HG02840 (cell line): ENCODE data around the gene GFOD1.
"Not testable (repeated sequence)": the region's sequence is repeated elsewhere in the genome, so short reads cannot be mapped to it uniquely, and the experiment has no call there.

Experiments
- ATAC-seq: cut with Tn5 transposase; IDR thresholded peaks from one replicate; pipeline ENCODE4 v1.9.1; 2021; ENCODE audit warnings: mild to moderate bottlenecking, moderate library complexity, moderate number of reproducible peaks; ENCODE audit not compliant: unreplicated experiment, low FRiP score

Gene GFOD1

DNA sequence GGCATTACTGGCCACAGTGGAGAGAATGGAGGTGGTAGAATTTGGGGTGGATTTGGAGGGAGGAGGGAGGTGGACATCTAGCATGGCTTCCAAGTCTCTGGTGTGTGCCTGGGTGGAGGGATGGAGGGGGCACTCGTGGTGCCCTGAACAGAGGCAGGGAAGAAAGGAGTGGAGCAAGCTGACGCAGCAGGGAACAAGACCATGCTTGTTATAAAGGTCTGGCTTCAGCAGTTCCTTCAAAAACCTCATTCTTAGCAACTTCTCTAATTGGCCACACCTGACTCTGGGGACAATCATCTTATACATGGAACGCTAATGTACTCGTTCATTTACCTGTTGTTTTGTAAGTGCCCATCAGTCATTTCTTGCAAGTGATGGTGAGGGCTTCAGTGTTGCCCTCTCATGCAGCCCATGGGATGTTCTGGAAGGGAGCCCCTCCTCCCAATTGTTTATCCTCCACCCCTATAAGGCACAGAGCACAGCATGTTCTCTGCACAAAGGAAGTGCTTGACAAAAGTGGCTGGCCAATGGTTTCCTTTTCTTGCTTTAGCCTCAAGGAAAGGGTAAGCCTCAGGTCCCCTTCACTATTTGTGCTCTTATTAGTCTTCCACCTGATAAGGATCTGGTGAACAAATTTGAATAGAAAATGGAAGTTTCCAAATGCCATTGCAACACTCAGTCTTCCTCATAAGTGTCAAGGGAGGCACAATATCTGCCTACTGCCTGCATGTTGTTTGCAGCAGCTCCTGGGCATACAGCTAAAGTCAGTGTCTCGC, 39.3 kb downstream of the GFOD1 start:
- ATAC-seq: no peak

DNA sequence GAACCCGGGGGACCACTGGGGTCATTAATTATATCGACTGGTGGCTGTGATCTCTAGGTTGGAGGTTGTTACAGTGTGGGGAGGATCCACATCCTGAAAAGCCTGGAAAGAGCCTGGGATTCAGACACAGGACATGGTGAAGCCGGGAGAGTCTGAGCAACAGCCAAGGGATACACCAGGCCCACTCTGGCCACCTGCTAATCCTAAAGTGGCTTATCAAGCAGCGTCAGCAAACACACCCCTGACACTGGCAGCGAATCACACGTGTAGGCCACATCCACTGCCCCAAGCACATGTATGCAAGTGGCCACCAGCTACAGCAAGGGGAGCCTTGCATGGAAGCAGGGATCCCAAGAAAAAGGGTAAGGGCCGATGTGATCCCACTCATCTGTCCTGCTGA, 41.0 kb downstream of the GFOD1 start:
- no peak for ATAC-seq

GRCh38 chr6:13445744-13446115, 41.7 kb downstream of the GFOD1 start:
- no peak for ATAC-seq

- no peak for ATAC-seq
These were observed 42.2 kb downstream of the GFOD1 start for GRCh38 chr6:13445005-13445743.

- ATAC-seq: no peak
These were observed 42.8 kb downstream of the GFOD1 start for GRCh38 chr6:13444604-13445003.

DNA sequence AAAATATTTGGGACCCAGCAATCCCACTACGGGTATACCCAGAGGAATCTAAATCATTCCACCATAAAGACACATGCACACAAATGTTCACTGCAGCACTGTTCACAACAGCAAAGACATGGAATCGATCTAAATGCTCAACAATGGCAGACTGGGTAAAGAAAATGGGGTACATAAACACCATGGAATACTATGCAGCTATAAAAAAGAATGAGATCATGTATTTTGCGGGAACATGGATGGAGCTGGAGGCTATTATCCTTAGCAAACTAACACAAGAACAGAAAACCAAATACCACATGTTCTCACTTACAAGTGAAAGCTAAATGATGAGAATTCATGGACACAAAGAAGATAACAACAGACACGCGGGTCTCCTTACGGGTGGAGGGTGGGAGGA, 43.4 kb downstream of the GFOD1 start:
- ATAC-seq: not testable (repeated sequence)

GRCh38 chr6:13441778-13442177, 45.6 kb downstream of the GFOD1 start:
- ATAC-seq: no peak

GRCh38 chr6:13439644-13440043, 47.8 kb downstream of the GFOD1 start:
- no peak for ATAC-seq

DNA sequence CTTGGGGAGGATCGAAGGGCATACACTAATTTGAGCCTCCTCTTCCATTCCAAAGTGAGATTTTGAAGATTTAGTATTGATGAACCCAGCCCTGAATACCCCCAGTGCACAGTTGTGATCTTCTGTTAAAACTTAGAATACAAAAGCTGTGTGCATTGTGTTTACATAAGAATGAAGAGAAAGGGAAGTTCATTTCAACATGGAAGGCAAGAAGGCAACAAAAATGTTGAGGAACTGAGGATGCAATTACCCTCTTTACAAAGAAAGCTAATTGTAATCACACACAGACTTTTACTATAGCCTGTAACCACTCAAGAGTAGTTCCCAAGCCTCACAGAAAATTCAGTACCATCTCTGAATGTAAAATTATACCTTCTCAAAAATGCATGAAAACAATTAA, 49.3 kb downstream of the GFOD1 start:
- no peak for ATAC-seq

DNA sequence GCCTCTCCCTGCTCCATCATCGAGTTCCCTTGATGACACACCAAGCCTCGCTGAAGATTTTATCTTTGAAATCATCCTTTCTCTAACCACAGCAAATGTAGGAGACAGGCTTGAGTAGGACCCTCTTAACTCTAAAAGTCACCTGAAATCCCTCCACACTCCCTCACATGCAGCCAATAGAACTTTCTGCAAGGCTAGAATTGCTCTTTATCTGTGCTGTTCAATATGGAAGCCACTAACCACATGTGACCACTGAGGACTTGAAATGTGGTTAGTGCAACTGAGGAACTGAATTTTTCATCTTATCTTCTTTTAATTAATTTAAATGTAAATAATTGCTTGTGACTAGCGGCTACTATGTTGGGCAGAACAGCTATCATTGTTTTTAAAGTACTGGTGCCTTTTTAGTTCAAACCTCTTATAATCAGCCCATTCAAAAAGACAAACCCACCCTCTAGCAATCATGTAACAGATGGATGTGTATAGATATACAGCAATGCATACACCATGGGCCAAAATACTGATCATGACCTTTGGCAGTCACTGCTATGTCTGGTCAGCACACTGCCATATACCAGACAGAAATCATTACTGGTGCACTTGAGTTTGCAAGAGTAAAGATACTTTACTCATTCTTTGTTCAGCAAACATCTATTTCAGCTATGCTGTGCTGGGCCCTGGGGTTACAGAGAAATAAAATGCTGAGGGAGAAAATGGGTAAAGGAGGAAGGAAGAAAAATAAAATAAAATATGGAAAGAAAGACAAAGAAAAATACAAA, 50.0 kb downstream of the GFOD1 start:
- ATAC-seq: no peak

DNA sequence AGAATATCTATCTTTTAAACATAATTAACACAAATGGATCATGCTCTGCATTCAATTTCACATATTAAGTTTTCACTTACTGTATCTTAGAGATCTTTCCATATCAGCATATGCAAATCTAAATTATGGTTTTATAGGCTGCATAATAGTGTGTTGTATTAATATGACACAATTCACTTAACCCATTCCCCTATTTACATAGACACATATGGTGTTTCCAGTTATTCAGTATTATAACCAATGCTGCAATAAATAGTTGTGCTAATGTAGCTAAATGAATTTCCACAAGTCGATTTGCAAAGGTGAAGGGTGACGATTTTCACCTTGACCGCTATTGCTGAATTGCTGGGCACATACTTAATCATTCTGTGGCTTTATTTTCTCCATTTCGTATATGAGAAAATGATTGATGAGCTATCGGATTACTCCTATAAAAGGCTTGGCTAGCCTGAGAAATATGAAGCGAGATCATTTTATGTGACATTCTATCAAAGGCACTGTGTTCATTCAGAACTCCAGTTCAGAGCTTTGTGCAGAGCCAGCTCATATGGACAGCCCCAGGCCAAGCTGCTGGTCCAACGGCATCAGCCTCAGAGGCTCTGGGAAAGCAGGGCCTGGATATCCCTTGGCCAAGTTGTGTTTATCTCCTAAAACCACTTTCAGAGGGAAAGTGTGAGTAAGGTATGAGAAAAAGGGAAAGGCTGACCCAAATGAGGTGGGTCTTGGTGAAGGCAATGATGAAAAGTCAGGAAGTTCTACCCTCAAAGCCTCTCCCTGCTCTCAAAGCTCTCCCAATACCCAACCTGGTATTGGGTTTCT, 50.8 kb downstream of the GFOD1 start:
- no peak for ATAC-seq

DNA sequence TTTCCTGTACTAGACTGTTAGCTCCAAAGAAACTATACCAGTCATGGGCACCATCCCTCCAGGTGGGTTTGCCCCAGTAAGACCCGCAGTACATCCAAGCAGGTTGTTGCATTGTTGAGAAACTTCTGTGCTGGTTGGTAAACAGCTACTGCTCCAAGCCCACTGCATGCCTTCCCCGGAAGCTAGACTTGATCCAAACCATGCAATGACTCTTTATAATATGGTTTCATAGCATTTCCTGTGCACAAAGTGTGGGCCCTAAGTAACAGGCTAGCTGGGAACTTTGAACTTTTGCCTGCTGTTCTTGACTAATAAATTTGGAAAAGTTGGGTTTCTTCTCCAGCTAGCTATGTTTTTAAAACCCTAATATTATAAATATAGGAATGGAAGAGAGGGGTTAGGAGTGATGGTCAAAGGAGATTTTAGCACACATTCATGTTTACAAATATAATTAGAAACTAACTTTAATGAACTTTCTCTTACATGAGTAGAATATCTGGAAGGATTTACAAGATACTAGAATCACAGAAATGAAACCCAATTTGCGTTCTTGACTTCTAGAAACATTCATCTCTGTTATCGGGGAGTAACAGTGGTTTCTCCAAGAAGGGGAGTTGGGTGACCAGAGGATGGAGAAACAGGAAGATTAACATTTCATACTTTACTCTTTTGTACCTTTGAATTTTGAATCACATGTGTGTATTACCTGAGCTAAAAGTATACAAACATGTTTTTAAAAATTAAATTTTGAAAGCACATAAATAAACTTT, 51.7 kb downstream of the GFOD1 start:
- ATAC-seq: no peak

GRCh38 chr6:13434777-13435176, 52.6 kb downstream of the GFOD1 start:
- no peak for ATAC-seq

DNA sequence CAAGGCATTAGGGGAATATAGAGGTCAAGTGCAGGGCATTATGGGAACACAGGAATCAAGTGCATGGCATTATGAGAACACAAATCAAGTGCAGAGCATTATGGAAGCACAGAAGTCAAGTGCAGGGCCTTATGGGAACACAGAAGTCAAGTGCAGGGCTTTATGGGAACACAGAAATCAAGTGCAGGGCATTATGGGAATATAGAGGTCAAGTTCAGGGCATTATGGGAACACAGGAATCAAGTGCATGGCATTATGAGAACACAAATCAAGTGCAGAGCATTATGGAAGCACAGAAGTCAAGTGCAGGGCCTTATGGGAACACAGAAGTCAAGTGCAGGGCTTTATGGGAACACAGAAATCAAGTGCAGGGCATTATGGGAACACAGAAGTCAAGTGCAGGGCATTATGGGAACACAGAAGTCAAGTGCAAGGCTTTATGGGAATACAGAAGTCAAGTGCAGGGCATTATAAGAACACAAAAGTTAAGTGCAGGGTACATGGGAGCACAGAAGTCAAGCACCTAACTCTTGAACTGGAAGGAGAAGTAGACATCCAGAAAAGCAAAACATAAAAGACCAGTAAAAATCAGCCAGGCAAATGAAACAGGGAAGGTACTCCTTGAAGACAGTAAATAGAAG, 53.1 kb downstream of the GFOD1 start:
- ATAC-seq: not testable (repeated sequence)

DNA sequence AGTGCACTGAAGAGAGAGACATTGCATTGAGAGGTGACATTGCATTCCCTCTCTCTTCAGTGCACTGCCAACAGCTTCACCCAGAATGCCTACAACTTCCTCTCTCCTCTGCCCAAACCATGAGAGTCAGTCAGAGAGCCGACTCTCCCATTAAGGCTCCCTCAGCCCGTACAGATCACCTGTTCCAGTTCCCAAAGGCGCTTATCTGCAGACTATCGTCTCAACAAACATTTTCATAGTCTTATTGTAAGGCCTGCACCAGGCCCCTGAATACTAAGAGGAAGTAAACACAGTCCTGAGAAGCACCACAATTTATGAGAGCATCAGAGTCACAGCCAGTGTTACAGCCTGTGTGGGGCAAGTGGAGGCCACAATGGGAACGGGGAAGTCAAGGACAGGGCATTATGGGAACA, 53.7 kb downstream of the GFOD1 start:
- no peak for ATAC-seq

DNA sequence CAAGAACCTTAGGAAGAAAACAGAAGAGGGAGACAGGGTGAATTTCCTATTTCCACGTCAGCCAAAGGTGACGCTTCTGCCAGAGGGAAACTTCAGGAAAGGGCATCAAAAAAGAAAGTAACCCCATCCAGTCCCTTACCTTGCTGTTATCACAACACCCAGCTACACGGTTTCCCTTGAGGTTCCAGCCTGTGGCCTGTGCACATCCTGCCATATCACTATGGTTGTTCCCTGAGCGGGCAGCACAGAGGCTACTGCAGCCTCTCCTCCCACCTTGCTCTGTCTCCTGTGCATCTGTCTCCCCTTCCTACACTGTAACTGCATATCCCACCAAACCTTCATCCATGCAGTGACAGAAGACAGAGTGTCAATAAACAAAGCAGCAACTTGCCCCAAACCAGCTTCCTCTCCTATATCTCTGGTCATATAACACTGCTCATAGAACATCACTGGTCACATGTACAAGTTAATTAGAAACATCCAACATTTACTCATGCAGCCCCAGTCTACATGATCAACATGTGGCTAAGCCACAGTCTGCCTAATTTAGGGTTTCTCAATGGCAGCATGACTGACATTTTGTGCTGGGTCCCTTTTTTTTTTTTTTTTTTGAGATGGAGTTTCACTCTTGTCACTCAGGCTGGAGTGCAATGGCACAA, 54.7 kb downstream of the GFOD1 start:
- ATAC-seq: no peak

GRCh38 chr6:13431861-13432465, 55.4 kb downstream of the GFOD1 start:
- no peak for ATAC-seq

- ATAC-seq: no peak
These were observed 56.2 kb downstream of the GFOD1 start for GRCh38 chr6:13431059-13431656.
